ENCODE results near the gene PTH1R. TPM values are rescaled to one million over a fixed set of nuclear protein-coding genes. Genes with fewer than 3 reads are reported as not detected.

Gene PTH1R
- total RNA-seq (2014; rRNA removed; shearing (Covaris generic)), result 0.20 and 0.30 TPM in 2 replicates
- polyA plus RNA-seq (2014; cell fraction: nucleus; rRNA removed), result 1.4 and 2.3 TPM in 2 replicates

- DNase-seq (ENCODE audit: extremely low read depth, low read depth), result no peak
These were observed at the start of gene PTH1R for GRCh38 chr3:46877406-46878125. Gene PTH1R (plus strand): TSS chr3:46877721. CDS start chr3:46883560, 5,839 bp downstream.

- DNase-seq (ENCODE audit: extremely low read depth, low read depth), result no peak
These were observed 47.8 kb upstream of the PTH1R start for GRCh38 chr3:46829699-46830208.

- no peak for DNase-seq (ENCODE audit: extremely low read depth, low read depth)
These were observed 46.7 kb upstream of the PTH1R start for GRCh38 chr3:46830801-46831200.

- DNase-seq (ENCODE audit: extremely low read depth, low read depth), result no peak
These were observed 46.2 kb upstream of the PTH1R start for GRCh38 chr3:46831316-46831715.

- no peak for DNase-seq (ENCODE audit: extremely low read depth, low read depth)
These were observed 45.7 kb upstream of the PTH1R start for GRCh38 chr3:46831841-46832240.

GRCh38 chr3:46833346-46834300, 43.9 kb upstream of the PTH1R start:
- no peak for DNase-seq (ENCODE audit: extremely low read depth, low read depth)

GRCh38 chr3:46835054-46835453, 42.5 kb upstream of the PTH1R start:
- no peak for DNase-seq (ENCODE audit: extremely low read depth, low read depth)

GRCh38 chr3:46835491-46835890, 42.0 kb upstream of the PTH1R start:
- no peak for DNase-seq (ENCODE audit: extremely low read depth, low read depth)

- DNase-seq (ENCODE audit: extremely low read depth, low read depth), result no peak
These were observed 39.2 kb upstream of the PTH1R start for GRCh38 chr3:46838301-46838700.

GRCh38 chr3:46840491-46840890, 37.0 kb upstream of the PTH1R start:
- no peak for DNase-seq (ENCODE audit: extremely low read depth, low read depth)

GRCh38 chr3:46843508-46843907, 34.0 kb upstream of the PTH1R start:
- DNase-seq (ENCODE audit: extremely low read depth, low read depth), result no peak

- no peak for DNase-seq (ENCODE audit: extremely low read depth, low read depth)
These were observed 33.1 kb upstream of the PTH1R start for GRCh38 chr3:46844397-46844796.

GRCh38 chr3:46844881-46845312, 32.6 kb upstream of the PTH1R start:
- DNase-seq (ENCODE audit: extremely low read depth, low read depth), result no peak

- no peak for DNase-seq (ENCODE audit: extremely low read depth, low read depth)
These were observed 32.1 kb upstream of the PTH1R start for GRCh38 chr3:46845397-46845859.

GRCh38 chr3:46845860-46846623, 31.5 kb upstream of the PTH1R start:
- peak; percentile 19 for DNase-seq (ENCODE audit: extremely low read depth, low read depth)

- DNase-seq (ENCODE audit: extremely low read depth, low read depth), result no peak
These were observed 30.6 kb upstream of the PTH1R start for GRCh38 chr3:46846624-46847542.

GRCh38 chr3:46847744-46848143, 29.8 kb upstream of the PTH1R start:
- DNase-seq (ENCODE audit: extremely low read depth, low read depth), result no peak

GRCh38 chr3:46848271-46849044, 29.1 kb upstream of the PTH1R start:
- no peak for DNase-seq (ENCODE audit: extremely low read depth, low read depth)

Data from NCI-H460 (cell line).